Caco-2 (cell line): ENCODE data around the gene NXPE1. TPM values are rescaled to one million over a fixed set of nuclear protein-coding genes. Genes with fewer than 3 reads are reported as not detected.
A peak's percentile ranks its signal among the peaks of the same experiment; 100 is the strongest.

Experiments
- BruUV-seq: library from RNA; stranded (reverse); fragments of 400-500 nt; replicated peaks from 2 replicates; lab custom pipeline; 2021; lab: Mats Ljungman, UMichigan
- CTCF ChIA-PET: fragments of 300-600 bp; sonication (Branson Sonifier 250); formaldehyde crosslinking; loops from one replicate; lab custom pipeline; 2022; ENCODE audit warnings: antibody characterized with exemption; lab: Charles Lee
- POLR2A ChIA-PET: fragments of 300-600 bp; sonication (Branson Sonifier 250); formaldehyde crosslinking; loops from one replicate; lab custom pipeline; 2022; ENCODE audit warnings: antibody characterized with exemption; lab: Charles Lee
- DNase-seq, 2 experiments: peaks; one replicate each; pipeline versions ENCODE4 v3.0.0 to v3.0.0-alpha.2; 2020 to 2022
- H3K27me3 ChIP-seq: replicated peaks from 2 replicates; pipeline ENCODE4 v1.6.0; 2011; ENCODE audit warnings: low read length; ENCODE audit not compliant: control insufficient read depth, insufficient read depth
- H3K36me3 ChIP-seq: 2 replicates; pipeline ENCODE4 v1.5.1; 2011; ENCODE audit warnings: low read length; ENCODE audit not compliant: control insufficient read depth, insufficient read depth
- H3K4me1 ChIP-seq: fragments of 250-450 bp; sonication (Bioruptor Pico); 2 replicates; pipeline ENCODE4 v1.5.1; 2020; ENCODE audit warnings: mild to moderate bottlenecking
- H3K4me3 ChIP-seq: 2 replicates; pipeline ENCODE4 v1.5.1; 2011; ENCODE audit warnings: low read depth, mild to moderate bottlenecking, control low read depth, low read length
- H3K9me3 ChIP-seq: fragments of 250-450 bp; sonication (Bioruptor Pico); 2 replicates; pipeline ENCODE4 v1.5.1; 2020; ENCODE audit warnings: mild to moderate bottlenecking, moderate library complexity
- H3K27ac Mint-ChIP-seq: one replicate; pipeline ENCODE4 v1.8.0; 2022; ENCODE audit warnings: mixed read lengths; ENCODE audit not compliant: unreplicated experiment
- H3K27me3 Mint-ChIP-seq: one replicate; pipeline ENCODE4 v1.8.0; 2022; ENCODE audit warnings: mixed read lengths; ENCODE audit not compliant: insufficient read depth, unreplicated experiment
- H3K36me3 Mint-ChIP-seq: one replicate; pipeline ENCODE4 v1.8.0; 2022; ENCODE audit warnings: mild to moderate bottlenecking, mixed read lengths; ENCODE audit not compliant: insufficient read depth, unreplicated experiment
- H3K4me1 Mint-ChIP-seq: one replicate; pipeline ENCODE4 v1.8.0; 2022; ENCODE audit warnings: low read depth, mixed read lengths; ENCODE audit not compliant: unreplicated experiment
- H3K4me3 Mint-ChIP-seq: one replicate; pipeline ENCODE4 v1.8.0; 2022; ENCODE audit warnings: mild to moderate bottlenecking, moderate library complexity, mixed read lengths; ENCODE audit not compliant: unreplicated experiment
- H3K9me3 Mint-ChIP-seq: one replicate; pipeline ENCODE4 v1.8.0; 2022; ENCODE audit warnings: mixed read lengths; ENCODE audit not compliant: unreplicated experiment
- CTCF ChIP-seq, 2 experiments: fragments of 200-600 bp in 1 of 2; IDR thresholded peaks; 1 replicate in 1 of 2; 2 replicates in 1 of 2; pipeline versions ENCODE4 v1.5.1 to v1.8.0; 2011 to 2022; ENCODE audit warnings: antibody characterized with exemption in 1 of 2, control low read depth in 1 of 2, inconsistent platforms in 1 of 2, low read depth in 1 of 2, low read length in 1 of 2, mild to moderate bottlenecking in 1 of 2, moderate library complexity in 1 of 2; ENCODE audit not compliant: insufficient read depth in 1 of 2, severe bottlenecking in 1 of 2, unreplicated experiment in 1 of 2
- intact Hi-C: fragments of 100-400 bp; cut with micrococcal nuclease; formaldehyde crosslinking; loops from one replicate; pipeline ENCODE4 v1.10.0; 2022; ENCODE audit not compliant: unreplicated experiment
- total RNA-seq: library from RNA; stranded (reverse); gene quantifications from 2 replicates; pipeline ENCODE4 v1.2.3, GENCODE V29; 2022

The NXPE1 gene
- total RNA-seq, 1 experiment from 2014 or later, result not detected

GRCh38 chr11:114499756-114500155 lies 59.9 kb downstream of the NXPE1 start:
- intact Hi-C loops, result loop anchor here (5.0 kb wide), 1 partner anchor 68 kb away; no protein-coding TSS in a partner anchor
- H3K36me3 Mint-ChIP-seq, result no peaks in the 10 kb centered on the region
- Histone ChIP-seq H3K27me3 (no peaks in the 10 kb centered on the region), H3K36me3 (no peaks in the 10 kb centered on the region), H3K4me1 (no peaks in the 10 kb centered on the region), H3K4me3 (no peak overlapping the region), H3K9me3 (no peaks in the 10 kb centered on the region)
- POLR2A ChIA-PET, result no interaction called here
- BruUV-seq, result no TSS peak
- no peak overlapping the region for H3K27ac Mint-ChIP-seq
- no peaks in the 10 kb centered on the region for H3K9me3 Mint-ChIP-seq
- DNase-seq, result no peak
- CTCF ChIA-PET, result no interaction called here
- TF ChIP-seq CTCF (IDR thresholded peaks at IDR 0.05; ENCODE audit: insufficient read depth in 1 of 2, low read depth in 1 of 2, low read length in 1 of 2, severe bottlenecking in 1 of 2, unreplicated experiment in 1 of 2), result no peak
- no peaks in the 10 kb centered on the region for H3K4me1 Mint-ChIP-seq
- H3K27me3 Mint-ChIP-seq, result no peaks in the 10 kb centered on the region
- H3K4me3 Mint-ChIP-seq, result no peak overlapping the region

- CTCF ChIA-PET, result no interaction called here
- POLR2A ChIA-PET, result no interaction called here
- intact Hi-C loops, result loop anchor here (1.0 kb wide), 1 partner anchor 265 kb away; no protein-coding TSS in a partner anchor
- Histone ChIP-seq H3K36me3 (no peaks in the 10 kb centered on the region), H3K27me3 (no peaks in the 10 kb centered on the region), H3K9me3 (no peaks in the 10 kb centered on the region), H3K4me3 (no peak overlapping the region), H3K4me1 (no peaks in the 10 kb centered on the region)
- H3K4me3 Mint-ChIP-seq, result no peak overlapping the region
- BruUV-seq, result no TSS peak
- H3K36me3 Mint-ChIP-seq, result no peaks in the 10 kb centered on the region
- peak in 1 of 2 experiments; percentile 21 for DNase-seq
- no peak overlapping the region for H3K27ac Mint-ChIP-seq
- peaks cover 2% of the 10 kb centered on the region for H3K27me3 Mint-ChIP-seq
- TF ChIP-seq CTCF (IDR thresholded peaks at IDR 0.05; ENCODE audit: insufficient read depth in 1 of 2, low read depth in 1 of 2, low read length in 1 of 2, severe bottlenecking in 1 of 2, unreplicated experiment in 1 of 2), result peak; percentile 16 to 30
- peaks cover 10% of the 10 kb centered on the region for H3K9me3 Mint-ChIP-seq
- H3K4me1 Mint-ChIP-seq, result no peaks in the 10 kb centered on the region
These were observed 62.8 kb downstream of the NXPE1 start for GRCh38 chr11:114496915-114497314.

DNA sequence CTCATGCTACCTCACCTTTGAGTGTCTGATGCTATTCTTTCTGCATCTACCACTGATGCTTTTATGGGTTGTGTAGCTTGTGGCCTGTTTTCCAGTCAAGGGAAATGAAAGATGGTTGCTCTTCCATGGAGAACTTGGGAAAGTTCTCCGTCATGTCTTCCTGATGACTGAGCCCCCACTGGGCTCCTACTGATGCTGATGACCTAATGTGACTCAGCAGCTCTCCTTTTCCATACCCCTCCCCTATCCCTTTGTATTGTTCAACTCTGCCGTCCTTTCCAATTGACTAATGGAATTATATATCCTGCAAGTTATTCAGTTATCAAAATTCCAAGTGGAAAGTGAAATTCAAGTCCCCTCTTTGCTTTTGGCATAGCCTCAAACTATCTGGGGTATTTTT lies 75.8 kb downstream of the NXPE1 start:
- Histone ChIP-seq H3K36me3 (no peaks in the 10 kb centered on the region), H3K4me1 (no peaks in the 10 kb centered on the region), H3K9me3 (no peaks in the 10 kb centered on the region), H3K27me3 (no peaks in the 10 kb centered on the region), H3K4me3 (no peak overlapping the region)
- no peak for DNase-seq
- no peaks in the 10 kb centered on the region for H3K36me3 Mint-ChIP-seq
- H3K9me3 Mint-ChIP-seq, result peaks cover 10% of the 10 kb centered on the region
- ChIA-PET CTCF (no interaction called here), POLR2A (no interaction called here)
- intact Hi-C loops, result no loop called here
- H3K4me1 Mint-ChIP-seq, result no peaks in the 10 kb centered on the region
- no peak overlapping the region for H3K4me3 Mint-ChIP-seq
- TF ChIP-seq CTCF (IDR thresholded peaks at IDR 0.05; ENCODE audit: insufficient read depth in 1 of 2, low read depth in 1 of 2, low read length in 1 of 2, severe bottlenecking in 1 of 2, unreplicated experiment in 1 of 2), result no peak
- peaks cover 2% of the 10 kb centered on the region for H3K27me3 Mint-ChIP-seq
- no TSS peak for BruUV-seq
- H3K27ac Mint-ChIP-seq, result no peak overlapping the region
